SU-DHL-6 (cell line): ENCODE measurements around the gene LPCAT3.
"Not testable (repeated sequence)": the region's sequence is repeated elsewhere in the genome, so short reads cannot be mapped to it uniquely, and the experiment has no call there.

Experiments used
- CTCF ChIP-seq: fragments of 200-600 bp; sonication (generic); IDR thresholded peaks from one replicate; pipeline ENCODE4 v1.5.1; 2017; ENCODE audit warnings: antibody characterized with exemption, mild to moderate bottlenecking, low read length, moderate library complexity; ENCODE audit not compliant: insufficient read depth, poor library complexity, severe bottlenecking
- EZH2phosphoT487 ChIP-seq: fragments of 200-600 bp; sonication (generic), shearing (Covaris generic); conservative IDR thresholded peaks from 2 replicates; pipeline ENCODE4 v1.6.1; 2018; ENCODE audit warnings: mild to moderate bottlenecking, antibody characterized with exemption, low read length, moderate library complexity, mixed read lengths

GRCh38 chr12:7049445-7049951 lies 31.2 kb upstream of the LPCAT3 start:
- not testable (repeated sequence) for TF ChIP-seq CTCF, EZH2phosphoT487
